NCI-H82 treated with DMSO at 0.1 percent for 48 hours (cell line): ENCODE data around the gene CNNM3.
A peak's percentile ranks its signal among the peaks of the same experiment; 100 is the strongest.

ENCODE experiments used
- DNase-seq: peaks from one replicate; lab custom pipeline; 2025; ENCODE audit not compliant: unreplicated experiment; lab: John Stamatoyannopoulos, UW

CNNM3 gene

DNA sequence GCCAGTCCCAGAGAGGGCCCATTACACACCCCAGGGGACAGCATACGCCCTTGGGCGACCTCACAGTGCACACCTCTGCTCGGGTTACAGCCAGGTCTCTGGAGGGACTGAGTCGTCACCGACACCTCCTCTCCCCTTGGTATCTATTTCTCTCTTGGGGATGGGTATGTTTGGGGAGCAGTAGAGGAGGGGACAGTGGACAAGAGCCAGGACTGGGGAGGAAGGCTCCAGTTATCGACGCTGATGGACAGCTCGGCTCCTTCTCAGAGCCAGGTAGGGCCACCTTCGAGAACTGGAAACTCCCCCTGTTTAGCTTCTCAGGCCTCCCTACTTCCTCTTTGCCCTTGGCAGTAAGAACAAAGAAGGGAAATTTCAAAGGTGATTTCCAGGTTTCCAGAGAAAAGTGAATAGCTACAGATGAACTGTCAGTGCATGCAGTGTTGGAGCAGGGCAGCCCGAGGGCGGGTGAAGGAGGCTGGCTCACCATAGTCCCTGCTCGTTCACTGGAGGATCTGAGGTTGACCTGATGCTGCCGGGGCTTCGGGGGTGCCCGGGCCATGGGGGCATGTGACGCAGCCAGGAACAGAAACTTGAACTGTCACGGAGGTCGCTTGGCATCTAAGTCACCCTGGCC, 58.2 kb downstream of the CNNM3 start:
- no peak for DNase-seq

DNA sequence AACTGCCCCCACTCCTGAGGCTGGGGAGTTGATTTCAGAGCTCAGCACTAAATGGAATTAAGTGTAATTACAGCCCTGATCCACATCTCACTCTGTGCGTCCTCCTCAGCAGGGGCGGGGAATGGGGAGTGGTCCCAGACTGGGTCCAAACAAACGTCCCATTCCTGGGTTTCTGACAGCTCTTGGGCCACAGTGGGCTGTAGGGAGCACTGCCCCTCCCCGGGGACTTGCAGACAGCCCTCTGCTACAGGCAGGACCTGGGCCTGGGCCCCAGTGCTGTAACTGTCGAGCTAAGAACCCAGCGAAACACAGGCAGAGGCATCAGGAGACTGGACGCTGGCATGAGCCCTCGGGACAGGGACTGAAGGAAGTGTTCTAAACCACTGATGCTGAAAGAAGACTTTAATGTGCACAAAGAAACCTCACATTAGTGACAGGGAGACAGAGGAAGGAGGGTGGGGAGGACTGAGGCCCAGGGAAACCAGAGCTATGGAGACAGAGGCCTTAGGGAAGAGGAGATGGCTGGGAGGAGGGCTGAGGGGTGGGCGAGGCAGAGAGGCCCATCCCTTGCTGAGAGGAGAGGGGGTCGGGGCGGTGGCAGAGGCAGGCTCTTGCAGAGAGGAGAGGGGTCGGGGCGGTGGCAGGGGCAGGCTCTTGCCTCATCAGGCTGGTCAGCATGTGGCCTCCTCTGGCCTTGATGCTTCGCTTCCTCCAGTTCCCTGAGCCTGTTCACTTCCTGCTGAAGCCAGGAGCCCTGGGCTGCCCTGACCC, 59.6 kb downstream of the CNNM3 start:
- peak; percentile 77 for DNase-seq

DNA sequence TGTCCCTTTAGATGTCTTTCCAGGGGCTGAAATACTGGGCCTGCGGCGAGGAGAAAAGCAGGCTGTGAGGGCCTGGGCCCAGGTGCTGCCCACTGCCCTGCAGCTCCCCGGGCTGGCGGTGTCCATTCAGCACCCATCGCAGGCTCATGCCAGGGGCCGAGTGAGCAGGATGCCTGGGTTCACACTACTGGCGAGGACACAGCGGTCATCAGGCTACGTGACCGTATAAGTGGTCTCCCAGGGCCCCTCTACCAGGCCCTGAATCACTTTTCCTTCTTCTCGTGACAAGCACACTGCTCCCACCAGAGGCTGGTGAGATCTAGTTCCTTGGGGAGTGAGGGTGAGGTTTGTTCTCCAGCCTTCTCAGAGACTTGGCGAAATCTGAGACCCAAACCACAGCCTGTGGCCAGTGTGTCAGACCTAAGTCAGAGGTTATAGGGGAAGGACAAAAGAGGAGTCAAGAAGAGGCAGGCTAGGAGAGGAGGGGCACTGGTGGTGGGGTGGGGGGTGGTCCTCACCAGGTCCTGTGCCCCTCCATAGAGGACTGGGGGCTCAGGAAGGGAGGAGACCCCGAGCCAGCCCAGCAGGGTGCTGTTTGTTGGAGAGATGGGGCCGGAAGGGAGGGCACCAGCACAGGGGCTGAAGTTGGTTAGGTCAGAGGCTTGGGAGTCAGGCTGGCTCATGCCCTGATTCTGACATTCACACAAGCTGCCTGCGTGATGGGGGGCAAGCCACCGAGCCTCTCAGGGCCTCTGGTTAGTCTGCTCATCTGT, 60.4 kb downstream of the CNNM3 start:
- DNase-seq, result no peak

DNA sequence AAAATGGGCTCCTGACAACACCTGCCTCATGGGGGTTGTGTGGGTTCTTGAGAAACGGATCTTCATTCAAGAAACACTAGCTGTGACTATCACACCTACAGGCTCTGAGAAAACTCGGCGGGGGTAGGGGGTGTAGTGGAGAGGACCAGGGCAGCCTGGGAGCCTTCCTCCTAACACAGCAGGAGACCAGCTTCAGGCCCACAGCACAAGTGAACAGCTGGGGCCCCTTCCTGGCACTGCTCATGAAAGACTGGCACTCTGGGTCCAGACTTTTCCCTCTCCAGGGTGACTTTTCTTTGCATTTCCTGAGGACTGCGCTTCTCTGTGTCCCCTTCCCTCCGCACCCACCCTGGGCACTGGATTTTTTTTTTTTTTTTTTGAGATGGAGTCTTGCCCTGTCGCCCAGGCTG, 61.0 kb downstream of the CNNM3 start:
- DNase-seq, result no peak

DNA sequence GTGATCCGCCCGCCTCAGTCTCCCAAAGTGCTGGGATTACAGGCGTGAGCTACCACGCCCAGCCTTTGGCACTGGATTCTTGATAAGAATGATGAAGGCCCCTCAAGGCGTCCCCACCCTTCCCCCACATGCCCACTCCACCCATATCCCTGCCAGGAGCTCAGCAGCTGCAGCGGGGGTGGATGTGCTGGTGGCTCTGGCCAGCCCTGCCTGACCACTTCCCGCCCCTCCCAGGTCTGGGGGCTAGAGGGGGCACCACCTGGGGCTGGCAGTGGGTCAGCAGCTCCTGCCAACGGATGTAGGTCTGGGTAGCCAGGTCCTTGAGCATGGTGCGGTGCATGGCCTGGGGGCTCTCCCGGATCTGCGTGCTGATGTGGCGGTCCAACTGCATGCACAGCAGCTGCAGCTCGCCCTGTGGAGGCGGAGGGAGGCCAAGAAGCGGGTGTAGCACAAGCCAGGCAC, 61.6 kb downstream of the CNNM3 start:
- no peak for DNase-seq

DNA sequence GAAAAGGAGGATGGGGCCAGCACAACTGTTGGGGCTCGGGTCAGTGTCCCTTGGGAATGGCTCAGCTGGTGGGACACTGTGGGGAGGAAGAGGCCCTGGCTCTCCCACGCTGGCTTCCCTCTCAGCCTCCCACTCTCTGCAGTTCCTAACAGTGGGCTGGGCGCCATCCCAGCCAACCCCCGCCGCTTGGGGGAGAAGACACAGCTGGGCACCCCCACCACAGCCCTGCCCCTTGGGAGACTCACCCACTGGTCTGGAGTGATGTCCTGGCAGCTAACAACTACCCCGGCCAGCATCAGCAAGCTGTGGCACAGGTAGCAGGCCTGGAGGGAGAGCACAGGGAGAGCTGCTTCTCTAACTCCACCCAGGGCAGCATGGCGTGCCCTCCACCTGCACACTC, 62.1 kb downstream of the CNNM3 start:
- no peak for DNase-seq

DNA sequence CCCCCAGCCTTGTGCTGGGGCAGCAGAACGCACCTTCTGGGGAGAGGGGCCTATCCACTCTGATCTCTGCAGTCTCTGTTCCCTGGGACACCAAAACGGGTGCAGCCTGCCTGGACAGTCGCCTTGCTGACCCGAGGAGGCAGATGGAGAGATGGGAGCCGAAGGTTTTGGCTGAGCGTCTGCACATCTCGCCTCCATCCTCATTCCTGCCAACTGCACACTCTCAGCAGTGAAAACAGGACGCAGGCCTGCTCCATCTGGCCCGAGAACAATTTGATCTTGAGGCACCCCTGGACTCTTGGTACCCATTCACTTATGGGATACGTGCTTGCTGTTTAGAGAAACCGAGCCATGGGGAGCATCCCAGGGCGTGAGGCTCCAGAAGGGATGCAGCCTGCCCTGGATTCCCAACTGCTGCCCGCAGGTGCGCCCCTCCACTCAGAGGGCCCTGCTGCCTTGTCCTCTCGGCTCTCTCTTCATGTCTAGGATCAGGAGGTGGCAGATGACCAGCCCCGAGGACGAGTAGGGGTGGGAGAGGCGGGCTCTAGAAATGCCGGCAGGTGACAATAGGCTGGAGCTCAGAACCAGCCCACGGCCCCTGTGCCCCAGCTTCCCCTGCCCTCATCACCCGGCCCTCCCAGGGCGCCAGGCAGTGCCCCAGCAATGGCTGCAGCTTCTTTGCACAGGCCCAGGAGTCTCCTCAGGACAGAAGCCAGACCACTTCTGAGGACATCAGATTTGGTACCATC, 62.9 kb downstream of the CNNM3 start:
- no peak for DNase-seq

DNA sequence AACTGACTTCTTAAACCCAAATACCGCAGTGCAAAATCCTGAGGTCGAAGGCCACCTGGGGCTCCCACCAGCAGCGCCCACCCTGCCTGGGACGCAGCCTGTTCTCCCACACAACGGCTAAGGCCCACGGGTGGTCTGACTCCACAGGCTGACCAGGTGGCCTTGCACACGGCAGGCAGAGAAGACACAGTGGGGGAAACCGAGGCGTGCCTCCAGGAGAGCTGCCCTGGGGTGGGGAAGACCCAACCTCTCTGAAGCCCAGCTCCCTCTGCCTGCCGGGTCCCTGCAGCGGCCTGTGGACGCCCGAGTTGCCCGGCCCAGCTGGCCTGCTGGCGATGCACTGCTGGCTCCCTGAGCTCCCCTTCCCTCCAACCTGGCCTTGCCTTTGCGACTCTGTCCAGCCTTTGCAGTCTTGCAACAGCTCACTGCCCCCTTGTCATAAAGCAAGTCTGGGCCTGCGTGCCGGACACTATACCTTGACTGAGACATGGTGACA, 63.5 kb downstream of the CNNM3 start:
- DNase-seq, result no peak

DNA sequence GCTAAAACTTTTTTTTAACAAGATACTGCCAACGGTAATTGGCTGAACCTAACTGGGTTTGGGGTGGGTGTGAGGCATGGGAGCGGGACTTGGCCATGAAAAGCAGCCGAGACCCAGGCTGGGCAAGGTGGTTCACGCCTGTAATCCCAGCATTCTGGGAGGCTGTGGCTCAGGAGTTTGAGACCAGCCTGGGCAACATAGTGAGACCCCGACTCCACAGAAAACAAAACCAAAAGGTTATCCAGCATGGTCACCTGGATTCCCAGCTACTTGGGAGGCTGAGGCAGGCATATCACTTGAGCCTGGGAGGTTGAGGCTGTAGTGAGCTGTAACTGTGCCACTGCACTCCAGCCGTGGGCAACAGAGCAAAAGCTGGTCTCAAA, 64.8 kb downstream of the CNNM3 start:
- no peak for DNase-seq

DNA sequence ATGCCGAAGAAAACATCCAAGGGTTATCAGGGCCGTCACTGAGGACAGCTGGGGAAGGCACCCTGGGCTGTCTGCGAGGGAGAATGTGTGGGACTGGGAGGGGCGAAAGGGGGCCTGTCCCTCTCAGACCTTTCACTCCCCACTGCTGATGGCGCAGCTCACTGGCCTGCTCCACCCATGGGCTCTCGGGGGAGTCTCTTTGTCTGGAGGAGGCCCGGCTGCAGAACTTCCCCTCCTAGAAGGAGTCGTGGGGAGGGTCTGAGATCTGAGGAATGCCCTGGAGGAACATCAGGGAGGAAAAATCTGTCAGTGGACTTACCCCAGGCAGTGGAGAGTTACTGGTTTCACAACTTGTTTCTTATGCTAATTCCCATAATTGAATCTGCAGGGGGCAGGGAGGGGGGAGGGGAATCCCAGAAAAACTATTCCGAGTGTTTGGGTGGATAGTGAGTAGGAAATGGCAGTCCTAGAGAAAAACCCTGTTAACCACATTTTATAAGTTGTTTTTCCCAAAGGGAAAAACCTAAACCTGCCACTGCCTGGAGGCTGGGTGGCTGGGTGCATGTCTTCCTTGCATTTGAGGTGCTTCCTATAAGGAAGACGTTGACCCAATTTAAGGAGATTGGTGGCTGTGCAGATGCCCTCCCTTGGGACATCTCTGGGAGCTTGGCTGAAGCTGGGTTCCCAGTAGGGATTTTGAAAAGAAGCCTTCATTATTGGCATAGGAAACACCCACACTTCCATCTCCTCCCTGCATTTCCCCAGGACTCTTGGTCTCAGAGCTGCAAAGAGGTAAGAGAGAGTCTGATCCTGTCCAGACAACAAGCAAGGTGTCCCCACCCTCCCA, 65.5 kb downstream of the CNNM3 start:
- peak; percentile 31 for DNase-seq

DNA sequence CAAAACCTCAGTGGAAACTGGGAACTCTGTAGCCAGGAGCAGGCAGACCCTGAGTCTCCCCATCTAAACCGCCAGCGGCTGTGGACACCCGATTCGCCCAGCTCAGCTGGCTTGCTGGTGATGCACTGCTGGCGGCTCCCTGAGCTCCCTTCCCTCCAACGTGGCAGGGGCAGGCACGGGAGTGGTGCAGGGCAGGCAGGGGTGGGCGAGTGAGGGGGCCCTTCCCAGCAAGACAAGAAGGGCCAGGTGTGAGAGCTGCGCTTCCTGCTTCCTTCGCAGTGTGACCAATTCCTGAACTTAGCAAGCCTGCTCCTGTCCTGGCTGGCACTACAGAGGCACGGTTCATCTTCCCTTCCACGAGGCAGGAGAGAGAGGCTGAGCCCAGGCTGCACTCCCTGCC, 66.2 kb downstream of the CNNM3 start:
- DNase-seq, result no peak

DNA sequence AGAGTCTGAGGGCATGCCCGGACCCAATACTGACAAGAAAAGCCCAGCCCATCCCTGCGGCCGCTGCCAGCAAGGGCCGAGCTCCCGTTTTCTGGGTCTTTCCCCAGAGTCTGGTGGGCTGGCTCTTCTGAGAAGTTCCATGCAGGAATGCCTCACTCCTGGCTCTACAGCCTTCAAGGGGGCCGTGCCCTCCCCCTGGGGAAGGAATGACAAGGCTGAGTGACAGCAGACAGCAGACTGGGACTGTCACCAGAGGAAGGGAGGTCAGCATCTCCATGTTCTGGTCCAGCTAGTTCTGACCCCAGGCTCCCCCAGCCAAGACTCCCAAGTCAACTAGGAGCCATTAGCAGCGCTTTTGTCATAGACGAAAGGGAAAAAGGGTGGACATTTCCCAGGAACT, 66.8 kb downstream of the CNNM3 start:
- DNase-seq, result no peak

DNA sequence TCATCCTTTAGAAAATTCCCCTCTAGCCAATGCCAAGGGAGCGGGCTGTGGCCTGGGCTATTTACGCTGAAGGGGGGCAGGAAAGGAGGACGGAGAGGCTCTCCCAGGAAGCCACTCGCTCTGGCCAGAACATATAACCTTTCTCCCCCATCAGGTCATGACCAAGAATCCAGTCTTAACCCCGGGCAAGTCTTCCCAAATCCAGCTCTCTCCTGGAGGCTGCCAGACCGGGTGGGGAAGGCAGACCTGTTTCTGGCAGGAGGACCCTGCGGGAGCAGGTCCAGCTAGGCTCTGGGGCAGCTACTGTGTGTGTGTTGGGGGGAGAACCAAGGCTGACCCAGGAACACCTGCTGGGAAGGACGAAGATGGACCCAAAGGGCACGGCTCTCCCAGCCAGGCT, 67.2 kb downstream of the CNNM3 start:
- DNase-seq, result no peak
